H1 (cell line): ENCODE results near the gene MID1. TPM values are rescaled to one million over a fixed set of nuclear protein-coding genes. Genes with fewer than 3 reads are reported as not detected.

Source experiments
- CTCF ChIA-PET: fragments of 300-600 bp; sonication (Branson Sonifier 250); formaldehyde crosslinking; loops from one replicate; lab custom pipeline; 2021; ENCODE audit not compliant: partially characterized antibody; lab: Charles Lee
- POLR2A ChIA-PET: fragments of 300-600 bp; sonication (Branson Sonifier 250); formaldehyde crosslinking; loops from one replicate; lab custom pipeline; 2021; ENCODE audit warnings: inconsistent platforms; ENCODE audit not compliant: partially characterized antibody; lab: Charles Lee
- DNase-seq, 2 experiments: peaks; one replicate each; pipeline versions ENCODE4 v3.0.0 to v3.0.0-alpha.2; 2010 to 2022; ENCODE audit warnings: low spot score in 2 of 2, low read depth in 1 of 2, mixed read lengths in 1 of 2
- FAIRE-seq: peaks from 2 replicates; lab custom pipeline; 2011; peaks lifted over from hg19 to GRCh38; lab: Jason Lieb, UNC
- H2AFZ ChIP-seq: 2 replicates; pipeline ENCODE4 v1.8.1; 2012; ENCODE audit warnings: low read length, inconsistent platforms
- H2AK5ac ChIP-seq: 2 replicates; pipeline ENCODE4 v1.6.1; 2013; ENCODE audit warnings: low read depth, low read length
- H2BK120ac ChIP-seq: replicated peaks from 2 replicates; pipeline ENCODE3; 2013; ENCODE audit warnings: low read depth, low read length, inconsistent platforms
- H2BK12ac ChIP-seq: 2 replicates; pipeline ENCODE4 v1.6.1; 2013; ENCODE audit warnings: low read depth, low read length
- H2BK15ac ChIP-seq: 2 replicates; pipeline ENCODE4 v1.6.1; 2013; ENCODE audit warnings: low read length
- H2BK20ac ChIP-seq: 2 replicates; pipeline ENCODE4 v1.6.1; 2013; ENCODE audit warnings: low read length
- H2BK5ac ChIP-seq: 2 replicates; pipeline ENCODE4 v1.6.1; 2013; ENCODE audit warnings: low read depth, low read length
- H3K14ac ChIP-seq: 2 replicates; pipeline ENCODE4 v1.6.1; 2013; ENCODE audit warnings: inconsistent platforms; ENCODE audit not compliant: insufficient read length
- H3K18ac ChIP-seq: 2 replicates; pipeline ENCODE4 v1.6.1; 2013; ENCODE audit warnings: low read length; ENCODE audit errors: extremely low read depth
- H3K23ac ChIP-seq: 2 replicates; pipeline ENCODE4 v1.6.1; 2013; ENCODE audit warnings: inconsistent platforms; ENCODE audit not compliant: insufficient read length
- H3K23me2 ChIP-seq: 2 replicates; pipeline ENCODE4 v1.6.1; 2013; ENCODE audit warnings: low read depth, low read length
- H3K27ac ChIP-seq: 2 replicates; pipeline ENCODE4 v1.6.1; 2011; ENCODE audit warnings: low read depth, low read length, inconsistent platforms
- H3K27me3 ChIP-seq, 4 experiments: replicated peaks in 1 of 4; 1 replicate in 1 of 4; 2 replicates in 3 of 4; pipeline versions ENCODE4 v1.6.1 to v1.8.1; 2011 to 2013; ENCODE audit warnings: low read length in 3 of 4, mild to moderate bottlenecking in 3 of 4, inconsistent platforms in 2 of 4, mixed read lengths in 2 of 4, moderate library complexity in 1 of 4; ENCODE audit not compliant: control insufficient read depth in 3 of 4, insufficient read depth in 3 of 4; ENCODE audit errors: extremely low read depth in 1 of 4
- H3K36me3 ChIP-seq, 4 experiments: 2 replicates each; pipeline versions ENCODE4 v1.6.1 to v1.8.1; 2011 to 2013; ENCODE audit warnings: mild to moderate bottlenecking in 4 of 4, low read length in 3 of 4, moderate library complexity in 2 of 4, control low read depth in 1 of 4, inconsistent platforms in 1 of 4; ENCODE audit not compliant: insufficient read depth in 4 of 4, control insufficient read depth in 2 of 4
- H3K4ac ChIP-seq: replicated peaks from 2 replicates; pipeline ENCODE3; 2013; ENCODE audit warnings: low read length, low read depth, mixed read lengths, inconsistent platforms; ENCODE audit not compliant: insufficient read length
- H3K4me1 ChIP-seq, 4 experiments: replicated peaks in 1 of 4; 1 replicate in 1 of 4; 2 replicates in 3 of 4; pipeline versions ENCODE4 v1.6.1 to v1.8.1; 2011 to 2013; ENCODE audit warnings: low read length in 3 of 4, inconsistent platforms in 2 of 4, mixed read lengths in 1 of 4; ENCODE audit not compliant: insufficient read depth in 4 of 4, control insufficient read depth in 3 of 4
- H3K4me2 ChIP-seq, 2 experiments: 2 replicates each; pipeline versions ENCODE4 v1.6.1 to v1.8.1; 2011 to 2013; ENCODE audit warnings: low read depth in 2 of 2, low read length in 2 of 2, control low read depth in 1 of 2, inconsistent platforms in 1 of 2, mild to moderate bottlenecking in 1 of 2; ENCODE audit not compliant: insufficient read depth in 1 of 2
- H3K4me3 ChIP-seq, 4 experiments: fragments of 200-600, 300-600 bp in 1 of 4; sonication (generic), shearing (Covaris generic), sonication (Bioruptor Twin) in 1 of 4; 2 replicates each; pipeline versions ENCODE4 v1.5.1 to v1.8.1; 2011 to 2016; ENCODE audit warnings: low read length in 4 of 4, low read depth in 3 of 4, control low read depth in 2 of 4, inconsistent platforms in 2 of 4, mild to moderate bottlenecking in 2 of 4, mixed read lengths in 1 of 4, moderate library complexity in 1 of 4; ENCODE audit not compliant: insufficient read depth in 2 of 4; ENCODE audit errors: extremely low read depth in 1 of 4
- H3K56ac ChIP-seq: replicated peaks from 2 replicates; pipeline ENCODE3; 2013; ENCODE audit warnings: low read depth, mild to moderate bottlenecking, mixed read lengths, low read length, inconsistent platforms; ENCODE audit not compliant: insufficient read length
- H3K79me1 ChIP-seq: 2 replicates; pipeline ENCODE4 v1.6.1; 2013; ENCODE audit warnings: low read depth, low read length, control low read depth
- H3K79me2 ChIP-seq, 2 experiments: 2 replicates each; pipeline versions ENCODE4 v1.6.1 to v1.8.1; 2012 to 2013; ENCODE audit warnings: low read length in 2 of 2, mild to moderate bottlenecking in 2 of 2, inconsistent platforms in 1 of 2; ENCODE audit not compliant: insufficient read depth in 2 of 2, control insufficient read depth in 1 of 2
- H3K9ac ChIP-seq, 4 experiments: replicated peaks in 1 of 4; 1 replicate in 1 of 4; 2 replicates in 3 of 4; pipeline versions ENCODE4 v1.6.1 to v1.8.1; 2011 to 2013; ENCODE audit warnings: low read depth in 3 of 4, low read length in 3 of 4, control low read depth in 2 of 4, mild to moderate bottlenecking in 2 of 4, moderate library complexity in 2 of 4, inconsistent platforms in 1 of 4; ENCODE audit errors: extremely low read depth in 1 of 4
- H3K9me3 ChIP-seq, 2 experiments: 2 replicates each; pipeline versions ENCODE4 v1.6.1 to v1.8.1; 2012 to 2013; ENCODE audit warnings: mild to moderate bottlenecking in 2 of 2, moderate library complexity in 2 of 2, control low read depth in 1 of 2, inconsistent platforms in 1 of 2, low read depth in 1 of 2, low read length in 1 of 2, mixed read lengths in 1 of 2; ENCODE audit not compliant: insufficient read depth in 2 of 2
- H4K20me1 ChIP-seq, 2 experiments: replicated peaks in 1 of 2; 2 replicates each; pipeline versions ENCODE3 to v1.8.1; 2011 to 2013; ENCODE audit warnings: inconsistent platforms in 2 of 2, low read length in 2 of 2, mild to moderate bottlenecking in 1 of 2; ENCODE audit not compliant: insufficient read depth in 2 of 2, control insufficient read depth in 1 of 2
- H4K5ac ChIP-seq: 2 replicates; pipeline ENCODE4 v1.6.1; 2013; ENCODE audit warnings: low read length, low read depth, mixed read lengths, inconsistent platforms; ENCODE audit not compliant: insufficient read length
- H4K8ac ChIP-seq: 2 replicates; pipeline ENCODE4 v1.8.0; 2013; ENCODE audit warnings: mild to moderate bottlenecking, moderate library complexity, low read length, inconsistent platforms; ENCODE audit not compliant: insufficient read depth; ENCODE audit errors: extremely low read depth
- H4K91ac ChIP-seq: replicated peaks from 2 replicates; pipeline ENCODE3; 2013; ENCODE audit warnings: low read length, mixed read lengths, inconsistent platforms; ENCODE audit not compliant: insufficient read length
- BCL11A ChIP-seq, 2 experiments: IDR thresholded peaks; one replicate each; pipeline ENCODE4 v1.6.1; 2011; ENCODE audit warnings: low read depth in 2 of 2, low read length in 2 of 2, mild to moderate bottlenecking in 2 of 2
- KDM5A ChIP-seq: fragments of 200-600 bp; IDR thresholded peaks from 2 replicates; pipeline ENCODE4 v1.7.1; 2012; ENCODE audit warnings: mild to moderate bottlenecking, low read length, inconsistent platforms, mixed read lengths
- POLR2A ChIP-seq, 2 experiments: IDR thresholded peaks; 1 replicate in 1 of 2; 2 replicates in 1 of 2; pipeline ENCODE4 v1.6.1; 2011; ENCODE audit warnings: low read depth in 2 of 2, low read length in 2 of 2, mild to moderate bottlenecking in 2 of 2; ENCODE audit errors: control extremely low read depth in 1 of 2
- RBBP5 ChIP-seq: IDR thresholded peaks from 2 replicates; pipeline ENCODE4 v1.7.1; 2012; ENCODE audit warnings: low read depth, mild to moderate bottlenecking, inconsistent platforms, low read length, moderate library complexity, borderline replicate concordance
- SP2 ChIP-seq: IDR thresholded peaks from 2 replicates; pipeline ENCODE4 v1.6.1; 2012; ENCODE audit warnings: mild to moderate bottlenecking, low read length, inconsistent platforms
- TEAD4 ChIP-seq: IDR thresholded peaks from 2 replicates; pipeline ENCODE4 v1.6.1; 2012; ENCODE audit warnings: low read depth, low read length, inconsistent platforms, mixed read lengths
- YY1 ChIP-seq: IDR thresholded peaks from 2 replicates; pipeline ENCODE4 v1.6.1; 2011; ENCODE audit warnings: low read depth, mild to moderate bottlenecking, low read length
- WGBS, 2 experiments: shearing (Covaris generic) in 1 of 2; methylation state at CpG; one replicate each; pipeline versions ENCODE4 v1.1.6 to v1.1.7; 2013 to 2015; ENCODE audit warnings: low lambda C conversion rate in 2 of 2, mixed read lengths in 2 of 2, inconsistent platforms in 1 of 2, low coverage in 1 of 2, missing lambda C conversion rate in 1 of 2; ENCODE audit not compliant: insufficient replicate concordance in 2 of 2, insufficient coverage in 1 of 2, insufficient read length in 1 of 2; ENCODE audit errors: extremely low coverage in 1 of 2, missing lambda C conversion rate in 1 of 2; 5-methylcytosine and 5-hydroxymethylcytosine counted together
- polyA plus RNA-seq, 7 experiments: library from polyadenylated mRNA; depleted of rRNA in 3 of 7; stranded (reverse) in 5 of 7; unstranded in 2 of 7; fragments of >200 nt in 5 of 7; fragments of 200-250 nt in 2 of 7; gene quantifications; 1 replicate in 5 of 7; 2 replicates in 1 of 7; 4 replicates in 1 of 7; pipeline versions ENCODE4 v1.2.1 to v1.2.3, GENCODE V29; 2011 to 2013; ENCODE audit warnings: missing spikeins in 2 of 7, mixed read lengths in 2 of 7
- total RNA-seq: library from RNA; stranded (reverse); fragmentation: NEBNext Ultra II Directional; extraction: Animal tissue kit (Norgen Biotek cat#: 25700); gene quantifications from 2 replicates; pipeline ENCODE4 v1.2.1, GENCODE V29; 2021
- TF ChIP-seq, protein P1 (sequence below): IDR thresholded peaks from 2 replicates; pipeline ENCODE4 v1.6.1; 2012; ENCODE audit warnings: inconsistent platforms

MID1 gene
- total and polyA plus RNA-seq, 2 of the 8 experiments (the other 6 are each of a cell fraction or from before 2014, with no cell fraction given) = 12.9 to 54.3 TPM

- Histone ChIP-seq H4K20me1 (peaks cover 0 to 1% of the 10 kb centered on the region in 2 experiments), H3K4me3 (peak overlapping the region in 1 of 4 experiments; percentile 82; a peak in 3 of 8 replicates), H3K9ac (peak overlapping the region in 2 of 4 experiments; percentile 2 to 35; a peak in 3 of 7 replicates), H4K5ac (no peak overlapping the region), H2AK5ac (no peak overlapping the region), H2BK5ac (no peak overlapping the region), H2AFZ (no peak overlapping the region), H3K79me2 (peaks cover 0 to 73% of the 10 kb centered on the region in 2 experiments), H3K14ac (no peak overlapping the region), H3K23me2 (0 out of 2 replicates have a peak, but pooled peaks cover 6% of the 10 kb centered on the region), H3K56ac (no peak overlapping the region), H3K18ac (no peak overlapping the region; the same call in 1 of the 2 replicates), H2BK20ac (no peak overlapping the region), H3K9me3 (no peaks in the 10 kb centered on the region), H3K79me1 (peaks cover 8% of the 10 kb centered on the region; the same call in 1 of the 2 replicates), H2BK12ac (no peak overlapping the region), H3K4me1 (peaks cover 4 to 24% (median 6%) of the 10 kb centered on the region in 4 experiments), H4K91ac (no peak overlapping the region), H4K8ac (no peak overlapping the region), H3K4ac (no peak overlapping the region), H3K4me2 (peak overlapping the region; percentile 79 to 94), H2BK120ac (peak overlapping the region; percentile 54), H3K27me3 (no peaks in the 10 kb centered on the region), H2BK15ac (no peak overlapping the region), H3K27ac (no peak overlapping the region), H3K23ac (no peak overlapping the region), H3K36me3 (no peaks in the 10 kb centered on the region)
- WGBS, 2 experiments = 39% methylated on average over 10 of the region's 10 CpGs; no CpG with 5 or more reads in 1 of the 2 experiments
- no peak for DNase-seq
- ChIA-PET POLR2A (interaction anchor here (0.6 kb wide), 1 partner anchor 107 kb away, joined by 3 read pairs; no protein-coding TSS in a partner anchor), CTCF (interaction anchor here (1.8 to 1.9 kb wide), 2 partner anchors 20 to 24 kb away, joined by 4 to 6 read pairs; no protein-coding TSS in a partner anchor)
- no peak for FAIRE-seq
- TF ChIP-seq, protein P1, sequence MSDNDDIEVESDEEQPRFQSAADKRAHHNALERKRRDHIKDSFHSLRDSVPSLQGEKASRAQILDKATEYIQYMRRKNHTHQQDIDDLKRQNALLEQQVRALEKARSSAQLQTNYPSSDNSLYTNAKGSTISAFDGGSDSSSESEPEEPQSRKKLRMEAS = no peak
- TF ChIP-seq TEAD4 = no peak
- TF ChIP-seq BCL11A (IDR thresholded peaks at IDR 0.05; ENCODE audit: low read depth in 2 of 2, low read length in 2 of 2) = no peak
- no peak for TF ChIP-seq RBBP5
- TF ChIP-seq YY1 = 0 out of 2 replicates have a peak, but pooled peaks have one; percentile 23
- no peak for TF ChIP-seq KDM5A
- TF ChIP-seq POLR2A (IDR thresholded peaks at IDR 0.05; ENCODE audit: control extremely low read depth in 1 of 2, low read depth in 2 of 2, low read length in 2 of 2) = no peak
- no peak for TF ChIP-seq SP2
Measured at GRCh38 chrX:10617186-10617998, 3.0 kb downstream of the MID1 start.
